ENCODE measurements around the gene SLC35G3.

- TF ChIP-seq EZH2 (IDR thresholded peaks at IDR 0.05; ENCODE audit: borderline replicate concordance) (no peak), CTCF (IDR thresholded peaks at IDR 0.05; ENCODE audit: poor library complexity) (no peak), EZH2phosphoT487 (IDR thresholded peaks at IDR 0.05; ENCODE audit: low read depth, severe bottlenecking, unreplicated experiment) (no peak)
Observed at GRCh38 chr17:35239823-35240222, 45.6 kb upstream of the SLC35G3 start.

All from hepatocyte (in vitro differentiated cells).